Activated naive CD8-positive, alpha-beta T cell (primary cell): ENCODE data around the gene EP400.
A peak's percentile ranks its signal among the peaks of the same experiment; 100 is the strongest.
"Not testable (repeated sequence)": the region's sequence is repeated elsewhere in the genome, so short reads cannot be mapped to it uniquely, and the experiment has no call there.

Source experiments
- H3K27ac Mint-ChIP-seq: one replicate; pipeline ENCODE4 v1.8.0; 2021; ENCODE audit warnings: mixed read lengths
- H3K27me3 Mint-ChIP-seq: one replicate; pipeline ENCODE4 v1.8.0; 2021; ENCODE audit warnings: mixed read lengths
- H3K36me3 Mint-ChIP-seq: one replicate; pipeline ENCODE4 v1.8.0; 2021; ENCODE audit warnings: mixed read lengths
- H3K4me1 Mint-ChIP-seq: one replicate; pipeline ENCODE4 v1.8.0; 2021; ENCODE audit warnings: low read depth, mixed read lengths
- H3K4me3 Mint-ChIP-seq: one replicate; pipeline ENCODE4 v1.8.0; 2021; ENCODE audit warnings: mild to moderate bottlenecking, mixed read lengths
- H3K9me3 Mint-ChIP-seq: one replicate; pipeline ENCODE4 v1.8.0; 2021; ENCODE audit warnings: low read depth, mixed read lengths

Gene EP400

GRCh38 chr12:131948166-131948712, 1.5 kb upstream of the EP400 start:
- peak overlapping the region; percentile 83 for H3K27ac Mint-ChIP-seq
- peak overlapping the region; percentile 78 for H3K4me3 Mint-ChIP-seq
- H3K9me3 Mint-ChIP-seq: no peaks in the 10 kb centered on the region
- no peaks in the 10 kb centered on the region for H3K27me3 Mint-ChIP-seq
- H3K36me3 Mint-ChIP-seq: no peaks in the 10 kb centered on the region
- peaks cover 34% of the 10 kb centered on the region for H3K4me1 Mint-ChIP-seq

GRCh38 chr12:131948713-131949430, 870 bp upstream of the EP400 start:
- not testable (repeated sequence) for H3K9me3 Mint-ChIP-seq, H3K27me3 Mint-ChIP-seq, H3K36me3 Mint-ChIP-seq
- peak overlapping the region; percentile 83 for H3K27ac Mint-ChIP-seq
- peak overlapping the region; percentile 78 for H3K4me3 Mint-ChIP-seq
- peaks cover 38% of the 10 kb centered on the region for H3K4me1 Mint-ChIP-seq

GRCh38 chr12:131950182-131950913, 606 bp downstream of the EP400 start:
- peaks cover 44% of the 10 kb centered on the region for H3K4me1 Mint-ChIP-seq
- H3K4me3 Mint-ChIP-seq: peak overlapping the region; percentile 90
- peak overlapping the region; percentile 70 for H3K27ac Mint-ChIP-seq
- no peaks in the 10 kb centered on the region for H3K27me3 Mint-ChIP-seq
- no peaks in the 10 kb centered on the region for H3K9me3 Mint-ChIP-seq
- no peaks in the 10 kb centered on the region for H3K36me3 Mint-ChIP-seq

- not testable (repeated sequence) for H3K9me3 Mint-ChIP-seq, H3K27me3 Mint-ChIP-seq, H3K36me3 Mint-ChIP-seq, H3K27ac Mint-ChIP-seq
- peaks cover 56% of the 10 kb centered on the region for H3K4me1 Mint-ChIP-seq
- H3K4me3 Mint-ChIP-seq: peak overlapping the region; percentile 70
Observed at GRCh38 chr12:131953810-131954209, 4.1 kb downstream of the EP400 start.

- not testable (repeated sequence) for H3K4me3 Mint-ChIP-seq, H3K9me3 Mint-ChIP-seq, H3K27me3 Mint-ChIP-seq, H3K27ac Mint-ChIP-seq, H3K36me3 Mint-ChIP-seq
- peaks cover 58% of the 10 kb centered on the region for H3K4me1 Mint-ChIP-seq
Observed at GRCh38 chr12:131954460-131954859, 4.7 kb downstream of the EP400 start.

GRCh38 chr12:131959116-131959515, 9.4 kb downstream of the EP400 start:
- Mint-ChIP-seq H3K9me3 (no peaks in the 10 kb centered on the region), H3K4me1 (peaks cover 70% of the 10 kb centered on the region), H3K27ac (no peak overlapping the region), H3K36me3 (no peaks in the 10 kb centered on the region), H3K4me3 (no peak overlapping the region), H3K27me3 (no peaks in the 10 kb centered on the region)

- Mint-ChIP-seq H3K36me3 (no peaks in the 10 kb centered on the region), H3K4me3 (no peak overlapping the region), H3K9me3 (no peaks in the 10 kb centered on the region), H3K27ac (peak overlapping the region; percentile 47), H3K4me1 (peaks cover 71% of the 10 kb centered on the region), H3K27me3 (no peaks in the 10 kb centered on the region)
Observed at GRCh38 chr12:131959641-131960589, 10.2 kb downstream of the EP400 start.

GRCh38 chr12:131960590-131961325, 11.0 kb downstream of the EP400 start:
- not testable (repeated sequence) for H3K9me3 Mint-ChIP-seq, H3K27ac Mint-ChIP-seq, H3K27me3 Mint-ChIP-seq, H3K36me3 Mint-ChIP-seq, H3K4me3 Mint-ChIP-seq
- H3K4me1 Mint-ChIP-seq: peaks cover 73% of the 10 kb centered on the region

- H3K4me3 Mint-ChIP-seq, H3K9me3 Mint-ChIP-seq, H3K27me3 Mint-ChIP-seq, H3K36me3 Mint-ChIP-seq, H3K27ac Mint-ChIP-seq: not testable (repeated sequence)
- H3K4me1 Mint-ChIP-seq: peaks cover 68% of the 10 kb centered on the region
Observed at GRCh38 chr12:131961328-131961727, 11.6 kb downstream of the EP400 start.

GRCh38 chr12:131962069-131962468, 12.3 kb downstream of the EP400 start:
- Mint-ChIP-seq H3K4me1 (peaks cover 66% of the 10 kb centered on the region), H3K4me3 (no peak overlapping the region), H3K27ac (no peak overlapping the region)

GRCh38 chr12:131963381-131963780, 13.6 kb downstream of the EP400 start:
- Mint-ChIP-seq H3K36me3 (peaks cover 5% of the 10 kb centered on the region), H3K27ac (peak overlapping the region; percentile 76), H3K4me1 (peaks cover 63% of the 10 kb centered on the region), H3K27me3 (no peaks in the 10 kb centered on the region), H3K4me3 (no peak overlapping the region), H3K9me3 (no peaks in the 10 kb centered on the region)

More at GRCh38 chr12:131962069-131962468, 12.3 kb downstream of the EP400 start:
- Mint-ChIP-seq H3K27me3 (no peaks in the 10 kb centered on the region), H3K9me3 (no peaks in the 10 kb centered on the region), H3K36me3 (no peaks in the 10 kb centered on the region)

- no peaks in the 10 kb centered on the region for H3K9me3 Mint-ChIP-seq
- H3K4me1 Mint-ChIP-seq: peaks cover 61% of the 10 kb centered on the region
- no peak overlapping the region for H3K27ac Mint-ChIP-seq
- no peaks in the 10 kb centered on the region for H3K27me3 Mint-ChIP-seq
- H3K36me3 Mint-ChIP-seq: peaks cover 6% of the 10 kb centered on the region
- H3K4me3 Mint-ChIP-seq: no peak overlapping the region
Observed at GRCh38 chr12:131965073-131965472, 15.3 kb downstream of the EP400 start.

- Mint-ChIP-seq H3K4me3 (no peak overlapping the region), H3K36me3 (peaks cover 6% of the 10 kb centered on the region), H3K27ac (no peak overlapping the region), H3K4me1 (peaks cover 49% of the 10 kb centered on the region), H3K27me3 (no peaks in the 10 kb centered on the region), H3K9me3 (no peaks in the 10 kb centered on the region)
Observed at GRCh38 chr12:131971226-131971625, 21.5 kb downstream of the EP400 start.

GRCh38 chr12:131975228-131975627, 25.5 kb downstream of the EP400 start:
- Mint-ChIP-seq H3K27ac (no peak overlapping the region), H3K9me3 (no peaks in the 10 kb centered on the region), H3K4me3 (no peak overlapping the region), H3K36me3 (no peaks in the 10 kb centered on the region), H3K27me3 (no peaks in the 10 kb centered on the region), H3K4me1 (peaks cover 34% of the 10 kb centered on the region)
